HG02588 (cell line): ENCODE data around the gene RAP2A.

ENCODE experiments used
- ATAC-seq: cut with Tn5 transposase; IDR thresholded peaks from one replicate; pipeline ENCODE4 v1.9.1; 2021; ENCODE audit warnings: mild to moderate bottlenecking, moderate library complexity; ENCODE audit not compliant: unreplicated experiment

Gene RAP2A

GRCh38 chr13:97446448-97446847, 12.5 kb downstream of the RAP2A start:
- no peak for ATAC-seq

- peak; percentile 64 for ATAC-seq
Observed at GRCh38 chr13:97448503-97449251, 14.7 kb downstream of the RAP2A start.

- no peak for ATAC-seq
Observed at GRCh38 chr13:97454699-97455098, 20.7 kb downstream of the RAP2A start.

- no peak for ATAC-seq
Observed at GRCh38 chr13:97456047-97456446, 22.1 kb downstream of the RAP2A start.

- peak; percentile 22 for ATAC-seq
Observed at GRCh38 chr13:97459215-97459777, 25.3 kb downstream of the RAP2A start.

GRCh38 chr13:97460004-97460775, 26.2 kb downstream of the RAP2A start:
- ATAC-seq = peak; percentile 91

- no peak for ATAC-seq
Observed at GRCh38 chr13:97460853-97461252, 26.9 kb downstream of the RAP2A start.

GRCh38 chr13:97464561-97464960, 30.6 kb downstream of the RAP2A start:
- ATAC-seq = no peak

GRCh38 chr13:97466722-97467121, 32.8 kb downstream of the RAP2A start:
- no peak for ATAC-seq

GRCh38 chr13:97468331-97468730, 34.4 kb downstream of the RAP2A start:
- ATAC-seq = no peak

GRCh38 chr13:97471711-97472110, 37.7 kb downstream of the RAP2A start:
- no peak for ATAC-seq

GRCh38 chr13:97474349-97474980, 40.5 kb downstream of the RAP2A start:
- no peak for ATAC-seq

- no peak for ATAC-seq
Observed at GRCh38 chr13:97475011-97475410, 41.0 kb downstream of the RAP2A start.

- no peak for ATAC-seq
Observed at GRCh38 chr13:97477844-97478243, 43.9 kb downstream of the RAP2A start.

- no peak for ATAC-seq
Observed at GRCh38 chr13:97478247-97478646, 44.3 kb downstream of the RAP2A start.

GRCh38 chr13:97483465-97483864, 49.5 kb downstream of the RAP2A start:
- no peak for ATAC-seq

GRCh38 chr13:97484301-97484700, 50.3 kb downstream of the RAP2A start:
- ATAC-seq = no peak

- ATAC-seq = no peak
Observed at GRCh38 chr13:97485320-97485719, 51.4 kb downstream of the RAP2A start.

GRCh38 chr13:97490702-97491307, 56.8 kb downstream of the RAP2A start:
- ATAC-seq = no peak

GRCh38 chr13:97491452-97491851, 57.5 kb downstream of the RAP2A start:
- ATAC-seq = no peak

- ATAC-seq = no peak
Observed at GRCh38 chr13:97492257-97492656, 58.3 kb downstream of the RAP2A start.
